PFSK-1 (cell line): ENCODE data around the gene CCDC192.

Source experiments
- FOXP2 ChIP-seq: optimal IDR thresholded peaks from 2 replicates; pipeline ENCODE3; 2011; ENCODE audit warnings: borderline replicate concordance, control low read depth, inconsistent platforms; ENCODE audit not compliant: insufficient read depth; ENCODE audit errors: extremely low read length, extremely low read depth
- POLR2AphosphoS5 ChIP-seq: IDR thresholded peaks from 2 replicates; pipeline ENCODE4 v1.6.1; 2012; ENCODE audit warnings: low read depth, mild to moderate bottlenecking, control low read depth, low read length, moderate library complexity
- REST ChIP-seq, 2 experiments: IDR thresholded peaks; 2 replicates each; pipeline versions ENCODE4 v1.6.1 to v1.8.0; 2011 to 2012; ENCODE audit warnings: low read depth in 2 of 2, low read length in 2 of 2, control low read depth in 1 of 2, inconsistent platforms in 1 of 2, mild to moderate bottlenecking in 1 of 2, moderate library complexity in 1 of 2; ENCODE audit not compliant: insufficient read depth in 1 of 2
- SIN3A ChIP-seq: IDR thresholded peaks from 2 replicates; pipeline ENCODE4 v1.6.1; 2012; ENCODE audit warnings: mild to moderate bottlenecking, low read length, moderate library complexity, borderline replicate concordance; ENCODE audit not compliant: insufficient read depth
- TAF1 ChIP-seq: IDR thresholded peaks from 2 replicates; pipeline ENCODE4 v1.6.1; 2012; ENCODE audit warnings: low read length, control low read depth, borderline replicate concordance; ENCODE audit not compliant: insufficient read depth

GRCh38 chr5:127970081-127970480 is 266.9 kb downstream of the CCDC192 start:
- TF ChIP-seq REST (IDR thresholded peaks at IDR 0.05; ENCODE audit: insufficient read depth in 1 of 2, low read depth in 2 of 2, low read length in 2 of 2) (no peak), POLR2AphosphoS5 (no peak), SIN3A (no peak), TAF1 (no peak), FOXP2 (no peak)
